Kidney epithelial cell (primary cell): Measurements from ENCODE around the gene PRRG2. TPM values are rescaled to one million over a fixed set of nuclear protein-coding genes. Genes with fewer than 3 reads are reported as not detected.
"Not testable (repeated sequence)": the region's sequence is repeated elsewhere in the genome, so short reads cannot be mapped to it uniquely, and the experiment has no call there.

Source experiments
- DNase-seq: peaks from one replicate; pipeline ENCODE4 v3.0.0-alpha.2; 2010; ENCODE audit warnings: low read depth
- H3K27me3 ChIP-seq: 2 replicates; pipeline ENCODE4 v1.6.0; 2011; ENCODE audit warnings: low read length; ENCODE audit not compliant: control insufficient read depth, insufficient read depth
- H3K36me3 ChIP-seq: 2 replicates; pipeline ENCODE4 v1.5.1; 2011; ENCODE audit warnings: low read length; ENCODE audit not compliant: control insufficient read depth, insufficient read depth
- H3K4me3 ChIP-seq: 2 replicates; pipeline ENCODE4 v1.5.1; 2011; ENCODE audit warnings: low read depth, mild to moderate bottlenecking, control low read depth, low read length
- CTCF ChIP-seq: IDR thresholded peaks from 2 replicates; pipeline ENCODE4 v1.5.1; 2011; ENCODE audit warnings: mild to moderate bottlenecking, moderate library complexity, low read length, control low read depth, inconsistent platforms; ENCODE audit not compliant: insufficient read depth, poor library complexity, severe bottlenecking
- total RNA-seq: library from RNA; depleted of rRNA; stranded (reverse); fragments of >200 nt; gene quantifications from 2 replicates; pipeline ENCODE4 v1.2.3, GENCODE V29; 2015

PRRG2 gene
- total RNA-seq, 1 donor from 2014 or later, result 5.4 TPM

DNA sequence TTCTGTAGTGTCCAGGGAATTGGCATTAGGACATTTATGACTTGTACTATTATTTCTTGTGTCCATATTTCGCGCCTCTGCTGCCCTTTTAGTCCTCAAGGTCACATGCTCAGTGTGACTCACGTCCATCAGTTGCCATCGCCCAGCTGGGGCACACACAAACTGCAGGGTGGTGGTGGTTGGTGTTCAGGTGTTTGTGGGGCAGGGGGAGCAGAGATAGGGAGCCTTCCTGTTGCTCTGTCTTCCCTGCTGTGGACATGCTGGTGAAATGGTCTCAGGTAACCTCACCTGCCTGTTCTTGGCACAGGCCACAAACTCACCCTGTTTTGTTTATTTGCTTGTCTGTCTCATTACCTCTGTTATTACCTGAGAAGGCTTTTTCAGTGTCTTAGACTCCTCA, 32.3 kb downstream of the PRRG2 start:
- no peak overlapping the region for H3K4me3 ChIP-seq
- DNase-seq, result no peak

DNA sequence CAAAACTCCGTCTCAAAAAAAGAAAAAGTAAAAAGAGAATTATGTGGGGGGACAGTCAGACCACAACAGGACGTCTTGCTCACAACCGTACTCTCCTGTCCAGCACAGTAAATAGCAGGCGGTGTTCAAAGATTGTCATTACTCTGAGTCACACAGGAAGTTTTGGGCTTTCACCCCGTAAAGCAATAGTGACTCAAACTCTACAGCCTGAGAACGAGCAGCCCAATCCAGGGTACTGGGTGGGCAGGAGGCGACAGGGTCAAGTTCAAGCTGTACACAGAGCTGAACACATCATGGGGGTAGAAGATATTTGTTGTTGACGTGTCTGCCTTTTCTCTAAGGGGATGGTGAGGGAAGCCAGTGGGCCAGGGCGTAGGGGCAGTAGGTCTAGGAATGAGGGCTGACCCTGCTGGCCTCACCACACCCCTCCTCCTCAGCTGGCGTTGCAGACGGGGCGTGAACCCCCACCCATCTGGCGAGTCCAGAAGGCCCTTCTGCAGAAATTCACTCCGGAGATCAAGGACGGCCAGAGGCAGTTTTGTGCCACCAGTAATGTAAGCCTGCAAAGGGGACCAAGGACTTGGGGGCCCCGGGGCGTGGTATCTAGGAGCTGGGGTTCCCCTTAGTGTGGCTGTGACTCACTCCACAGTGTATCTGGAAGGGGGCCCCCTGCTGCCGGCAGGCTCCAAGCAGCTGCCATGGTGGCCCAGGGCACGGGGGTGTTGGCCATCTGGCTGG, 33.1 kb downstream of the PRRG2 start:
- TF ChIP-seq CTCF, result no peak
- no peak overlapping the region for H3K4me3 ChIP-seq
- H3K27me3 ChIP-seq, result no peaks in the 10 kb centered on the region
- peak; percentile 55 for DNase-seq
- peaks cover 3% of the 10 kb centered on the region for H3K36me3 ChIP-seq

More for the DNA sequence above, 32.3 kb downstream of the PRRG2 start:
- no peak for TF ChIP-seq CTCF
- no peaks in the 10 kb centered on the region for H3K27me3 ChIP-seq
- H3K36me3 ChIP-seq, result peaks cover 3% of the 10 kb centered on the region

GRCh38 chr19:49615861-49616260, 34.7 kb downstream of the PRRG2 start:
- Histone ChIP-seq H3K36me3 (peaks cover 3% of the 10 kb centered on the region), H3K4me3 (no peak overlapping the region), H3K27me3 (no peaks in the 10 kb centered on the region)
- DNase-seq, result no peak
- no peak for TF ChIP-seq CTCF

DNA sequence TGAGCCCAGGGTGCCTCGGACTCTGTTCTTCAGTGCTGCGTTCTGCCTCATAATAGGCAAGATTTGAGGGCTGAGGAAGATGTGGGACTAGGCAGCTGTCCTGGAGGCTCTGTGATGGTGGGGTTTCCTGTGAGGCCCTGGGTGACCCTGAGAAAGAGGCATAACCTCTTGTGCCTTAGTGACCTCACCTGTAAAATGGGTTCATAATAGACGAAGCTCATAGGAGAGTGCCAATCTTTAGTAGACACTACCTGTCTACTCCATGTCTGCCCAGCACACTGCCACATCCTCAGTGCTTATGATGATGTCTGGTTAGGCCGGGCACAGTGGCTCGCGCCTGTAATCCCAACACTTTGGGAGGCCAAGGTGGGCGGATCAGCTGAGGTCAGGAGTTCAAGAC, 35.4 kb downstream of the PRRG2 start:
- DNase-seq, result no peak
- H3K4me3 ChIP-seq, result no peak overlapping the region
- H3K36me3 ChIP-seq, result peaks cover 3% of the 10 kb centered on the region
- no peaks in the 10 kb centered on the region for H3K27me3 ChIP-seq
- TF ChIP-seq CTCF, result no peak

- no peaks in the 10 kb centered on the region for H3K27me3 ChIP-seq
- DNase-seq, result no peak
- H3K36me3 ChIP-seq, result peaks cover 3% of the 10 kb centered on the region
- TF ChIP-seq CTCF, result no peak
- H3K4me3 ChIP-seq, result no peak overlapping the region
Measured at GRCh38 chr19:49616945-49617344, 35.8 kb downstream of the PRRG2 start.

GRCh38 chr19:49617860-49618259, 36.7 kb downstream of the PRRG2 start:
- DNase-seq, H3K27me3 ChIP-seq, H3K4me3 ChIP-seq, H3K36me3 ChIP-seq: not testable (repeated sequence)
